Lower lobe of right lung (tissue), 2 donors: ENCODE data around the gene DKK3. TPM values are rescaled to one million over a fixed set of nuclear protein-coding genes. Genes with fewer than 3 reads are reported as not detected.

ENCODE experiments used
- ATAC-seq, 2 donors: fragments of 200-7000 bp; cut with Tn5 transposase; one replicate each; pipeline ENCODE4 v1.9.1; 2020 to 2022; ENCODE audit warnings: mild to moderate bottlenecking in 2 of 2, moderate library complexity in 2 of 2
- DNase-seq: peaks from one replicate; pipeline ENCODE4 v3.0.0-alpha.2; 2020
- H3K27ac ChIP-seq: fragments of 200-600 bp; one replicate; pipeline ENCODE4 v1.8.0; 2022
- H3K27me3 ChIP-seq: fragments of 200-600 bp; one replicate; pipeline ENCODE4 v1.8.0; 2022; ENCODE audit warnings: low read depth
- H3K36me3 ChIP-seq: fragments of 200-600 bp; one replicate; pipeline ENCODE4 v1.8.0; 2022; ENCODE audit warnings: mild to moderate bottlenecking
- H3K4me1 ChIP-seq: fragments of 200-600 bp; one replicate; pipeline ENCODE4 v1.8.0; 2022
- H3K4me3 ChIP-seq: fragments of 200-600 bp; one replicate; pipeline ENCODE4 v1.8.0; 2022; ENCODE audit warnings: mild to moderate bottlenecking
- H3K9me3 ChIP-seq: fragments of 200-600 bp; one replicate; pipeline ENCODE4 v1.8.0; 2022
- CTCF ChIP-seq: fragments of 200-600 bp; IDR thresholded peaks from one replicate; pipeline ENCODE4 v1.8.0; 2022; ENCODE audit warnings: antibody characterized with exemption, mild to moderate bottlenecking
- intact Hi-C: fragments of 100-400 bp; cut with DNase I; formaldehyde crosslinking; loops from one replicate; pipeline ENCODE4 v1.11.0; 2022
- total RNA-seq: library from RNA; stranded (reverse); fragmentation: NEBNext Ultra II Directional; extraction: Animal tissue kit (Norgen Biotek cat#: 25700); gene quantifications from one replicate; pipeline ENCODE4 v1.2.1, GENCODE V29; 2021
- donor health status: DM: no; HTN: yes; CAD: no; lungs with severe emphysema.

DKK3 gene
- total RNA-seq, 1 donor from 2014 or later: 111 TPM

- ATAC-seq (no peak), DNase-seq (no peak)
- H3K9me3 ChIP-seq: no peaks in the 10 kb centered on the region
- H3K27me3 ChIP-seq: no peaks in the 10 kb centered on the region
- H3K36me3 ChIP-seq: no peaks in the 10 kb centered on the region
- intact Hi-C loops: no loop called here
- H3K27ac ChIP-seq: no peak overlapping the region
- TF ChIP-seq CTCF: no peak
- H3K4me1 ChIP-seq: peaks cover 23% of the 10 kb centered on the region
- no peak overlapping the region for H3K4me3 ChIP-seq
Observed at GRCh38 chr11:11985954-11986949, 22.2 kb downstream of the DKK3 start.

- H3K9me3 ChIP-seq: no peaks in the 10 kb centered on the region
- H3K27ac ChIP-seq: no peak overlapping the region
- H3K27me3 ChIP-seq: no peaks in the 10 kb centered on the region
- H3K36me3 ChIP-seq: no peaks in the 10 kb centered on the region
- ATAC-seq (no peak), DNase-seq (no peak)
- no peak for TF ChIP-seq CTCF
- H3K4me1 ChIP-seq: peaks cover 24% of the 10 kb centered on the region
- intact Hi-C loops: no loop called here
- no peak overlapping the region for H3K4me3 ChIP-seq
Observed at GRCh38 chr11:11985016-11985715, 23.3 kb downstream of the DKK3 start.

- no peak for DNase-seq
- H3K27me3 ChIP-seq: no peaks in the 10 kb centered on the region
- peak overlapping the region; percentile 18 for H3K27ac ChIP-seq
- H3K4me1 ChIP-seq: peaks cover 30% of the 10 kb centered on the region
- no peaks in the 10 kb centered on the region for H3K36me3 ChIP-seq
- H3K9me3 ChIP-seq: no peaks in the 10 kb centered on the region
- no peak overlapping the region for H3K4me3 ChIP-seq
- no peak for TF ChIP-seq CTCF
- ATAC-seq: no peak
- intact Hi-C loops: no loop called here
Observed at GRCh38 chr11:11984563-11984962, 23.9 kb downstream of the DKK3 start.

GRCh38 chr11:11983427-11983826, 25.0 kb downstream of the DKK3 start:
- H3K4me3 ChIP-seq: no peak overlapping the region
- H3K27me3 ChIP-seq: no peaks in the 10 kb centered on the region
- peaks cover 35% of the 10 kb centered on the region for H3K4me1 ChIP-seq
- no peaks in the 10 kb centered on the region for H3K36me3 ChIP-seq
- TF ChIP-seq CTCF: no peak
- intact Hi-C loops: no loop called here
- H3K27ac ChIP-seq: no peak overlapping the region
- no peaks in the 10 kb centered on the region for H3K9me3 ChIP-seq
- DNase-seq (no peak), ATAC-seq (no peak)

GRCh38 chr11:11982975-11983374, 25.5 kb downstream of the DKK3 start:
- Histone ChIP-seq H3K9me3 (no peaks in the 10 kb centered on the region), H3K27me3 (no peaks in the 10 kb centered on the region), H3K27ac (no peak overlapping the region), H3K4me3 (no peak overlapping the region), H3K4me1 (peaks cover 35% of the 10 kb centered on the region), H3K36me3 (no peaks in the 10 kb centered on the region)
- DNase-seq (no peak), ATAC-seq (no peak)
- intact Hi-C loops: no loop called here
- TF ChIP-seq CTCF: no peak
